ENCODE data around the gene GRM5.
"Not testable (repeated sequence)": the region's sequence is repeated elsewhere in the genome, so short reads cannot be mapped to it uniquely, and the experiment has no call there.

The GRM5 gene

DNA sequence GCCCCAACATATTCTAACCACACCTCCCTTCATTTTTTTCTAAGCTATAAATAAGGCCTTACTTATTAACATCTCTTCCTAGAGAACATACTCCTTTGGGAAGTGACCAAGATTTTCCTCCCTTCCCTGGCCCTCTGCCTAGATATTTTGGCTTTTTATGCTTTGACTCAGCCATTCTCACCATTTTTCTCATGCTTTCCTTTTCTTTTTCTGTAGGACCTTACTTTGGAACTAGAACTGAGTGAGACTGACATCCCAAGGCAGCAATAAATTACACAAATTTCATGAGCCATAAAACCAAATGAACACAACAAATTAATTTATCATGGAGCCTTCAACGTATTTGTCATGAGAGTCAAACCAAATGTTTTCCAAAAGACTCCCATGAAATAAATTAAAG, 585.6 kb downstream of the GRM5 start:
- TF ChIP-seq, protein P1, sequence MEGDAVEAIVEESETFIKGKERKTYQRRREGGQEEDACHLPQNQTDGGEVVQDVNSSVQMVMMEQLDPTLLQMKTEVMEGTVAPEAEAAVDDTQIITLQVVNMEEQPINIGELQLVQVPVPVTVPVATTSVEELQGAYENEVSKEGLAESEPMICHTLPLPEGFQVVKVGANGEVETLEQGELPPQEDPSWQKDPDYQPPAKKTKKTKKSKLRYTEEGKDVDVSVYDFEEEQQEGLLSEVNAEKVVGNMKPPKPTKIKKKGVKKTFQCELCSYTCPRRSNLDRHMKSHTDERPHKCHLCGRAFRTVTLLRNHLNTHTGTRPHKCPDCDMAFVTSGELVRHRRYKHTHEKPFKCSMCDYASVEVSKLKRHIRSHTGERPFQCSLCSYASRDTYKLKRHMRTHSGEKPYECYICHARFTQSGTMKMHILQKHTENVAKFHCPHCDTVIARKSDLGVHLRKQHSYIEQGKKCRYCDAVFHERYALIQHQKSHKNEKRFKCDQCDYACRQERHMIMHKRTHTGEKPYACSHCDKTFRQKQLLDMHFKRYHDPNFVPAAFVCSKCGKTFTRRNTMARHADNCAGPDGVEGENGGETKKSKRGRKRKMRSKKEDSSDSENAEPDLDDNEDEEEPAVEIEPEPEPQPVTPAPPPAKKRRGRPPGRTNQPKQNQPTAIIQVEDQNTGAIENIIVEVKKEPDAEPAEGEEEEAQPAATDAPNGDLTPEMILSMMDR (IDR thresholded peaks at IDR 0.05): no peak
- TF ChIP-seq ZFX (IDR thresholded peaks at IDR 0.05; ENCODE audit: borderline replicate concordance): no peak
- no peak overlapping the region for H3K27ac ChIP-seq

DNA sequence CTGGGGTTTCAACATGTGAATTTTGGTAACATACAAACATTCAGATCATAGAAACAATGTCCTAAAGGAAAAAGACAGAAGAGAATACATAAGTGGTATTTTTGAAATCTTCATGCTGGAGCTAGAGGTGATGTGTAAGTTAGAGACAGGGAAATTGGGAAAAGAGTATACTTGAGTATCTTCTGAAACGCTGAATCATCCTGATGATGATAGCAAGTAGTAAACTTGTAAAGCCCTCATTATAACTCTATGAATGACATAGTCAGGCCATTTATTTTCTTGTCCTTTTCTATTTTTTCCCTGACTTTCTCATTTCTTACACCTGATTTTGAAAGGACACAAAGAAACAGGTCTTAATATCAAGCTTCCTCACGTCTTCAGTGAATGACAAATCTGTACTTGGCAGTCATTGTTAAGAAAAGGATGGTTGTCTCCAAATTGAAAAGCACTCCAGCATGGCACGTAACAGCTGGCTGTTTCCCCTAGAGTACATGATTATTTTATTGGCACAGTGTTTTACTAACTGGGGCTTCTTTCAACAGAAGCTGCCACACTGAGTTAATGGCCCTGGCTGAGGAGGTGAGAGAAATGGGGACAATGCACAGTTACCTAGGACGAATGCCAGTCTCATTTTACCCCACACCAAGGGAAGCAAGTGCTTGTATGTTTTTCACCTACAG, 587.5 kb downstream of the GRM5 start:
- TF ChIP-seq, protein P1 (IDR thresholded peaks at IDR 0.05): no peak
- no peak for TF ChIP-seq ZFX (IDR thresholded peaks at IDR 0.05; ENCODE audit: borderline replicate concordance)
- H3K27ac ChIP-seq: no peak overlapping the region

DNA sequence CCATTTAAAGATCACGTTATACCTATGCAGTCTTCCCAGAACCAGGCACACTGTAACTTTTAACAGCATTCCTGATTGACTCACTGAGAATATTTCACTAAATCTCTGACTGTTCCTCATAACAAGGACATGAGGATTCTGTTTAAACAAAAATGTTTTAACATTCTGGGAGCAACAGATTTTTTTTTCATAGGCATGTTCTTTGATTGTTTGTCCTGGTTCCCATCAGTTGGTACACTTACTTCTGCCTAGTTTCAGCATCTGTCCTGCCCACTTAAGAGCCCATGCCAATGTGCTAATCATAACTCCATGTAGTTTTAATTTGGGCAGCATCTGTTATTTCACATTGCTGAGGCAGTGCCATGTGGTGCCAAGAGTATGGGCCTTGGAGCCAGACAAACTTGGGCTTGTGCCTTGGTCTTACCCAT, 589.8 kb downstream of the GRM5 start:
- TF ChIP-seq, protein P1 (IDR thresholded peaks at IDR 0.05): no peak
- TF ChIP-seq ZFX (IDR thresholded peaks at IDR 0.05; ENCODE audit: borderline replicate concordance): no peak
- H3K27ac ChIP-seq: no peak overlapping the region

DNA sequence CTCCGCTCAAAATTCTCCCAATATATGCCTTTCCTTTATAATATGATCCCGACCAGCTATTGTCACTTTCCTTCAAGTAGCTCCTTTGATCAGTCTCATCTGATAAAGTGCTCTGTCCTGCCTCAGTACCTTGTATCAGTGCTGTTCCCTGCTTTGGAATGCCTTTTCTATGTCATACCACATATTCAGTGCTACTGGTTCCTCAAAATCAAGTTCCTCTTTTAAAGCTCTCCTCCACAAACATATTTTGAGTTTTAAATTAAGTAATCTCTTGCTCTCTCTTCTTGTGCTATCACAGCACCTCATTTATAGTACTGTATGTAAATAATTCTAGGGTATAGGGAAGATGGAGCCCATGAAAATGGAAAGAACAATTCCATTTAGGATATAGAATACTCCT, 591.1 kb downstream of the GRM5 start:
- H3K27ac ChIP-seq: no peak overlapping the region
- TF ChIP-seq, protein P1 (IDR thresholded peaks at IDR 0.05): no peak
- TF ChIP-seq ZFX (IDR thresholded peaks at IDR 0.05; ENCODE audit: borderline replicate concordance): no peak

DNA sequence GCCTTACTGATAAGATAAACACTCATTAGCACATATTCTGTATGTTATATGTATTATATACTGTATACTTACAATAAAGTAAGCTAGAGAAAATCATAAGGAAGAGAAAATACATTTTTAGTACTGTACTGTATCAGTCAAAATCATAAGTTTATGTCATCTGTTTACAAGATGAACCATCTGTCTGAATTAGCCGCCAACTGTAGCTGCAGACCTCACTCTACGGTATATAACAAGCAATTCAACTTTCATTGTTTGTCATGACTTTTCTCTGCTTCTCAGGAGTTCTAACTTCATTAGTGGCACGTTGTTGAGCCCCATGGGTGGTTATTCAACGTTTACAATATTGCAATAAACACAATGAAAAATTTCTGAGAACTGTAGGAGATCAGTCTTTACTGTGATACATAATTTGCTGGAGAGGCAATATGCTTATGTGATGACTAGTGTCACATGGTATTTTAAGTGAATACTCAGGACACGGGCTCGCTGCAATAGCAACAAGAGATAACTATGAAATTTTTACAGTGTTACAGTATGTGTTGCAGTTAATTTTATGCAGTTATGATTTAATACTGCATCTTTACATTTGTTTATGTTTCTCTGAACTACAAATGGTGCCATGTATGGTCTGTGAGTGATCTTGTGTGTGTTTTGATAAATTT, 596.1 kb downstream of the GRM5 start:
- TF ChIP-seq, protein P1 (IDR thresholded peaks at IDR 0.05): no peak
- no peak for TF ChIP-seq ZFX (IDR thresholded peaks at IDR 0.05; ENCODE audit: borderline replicate concordance)
- H3K27ac ChIP-seq: no peak overlapping the region

DNA sequence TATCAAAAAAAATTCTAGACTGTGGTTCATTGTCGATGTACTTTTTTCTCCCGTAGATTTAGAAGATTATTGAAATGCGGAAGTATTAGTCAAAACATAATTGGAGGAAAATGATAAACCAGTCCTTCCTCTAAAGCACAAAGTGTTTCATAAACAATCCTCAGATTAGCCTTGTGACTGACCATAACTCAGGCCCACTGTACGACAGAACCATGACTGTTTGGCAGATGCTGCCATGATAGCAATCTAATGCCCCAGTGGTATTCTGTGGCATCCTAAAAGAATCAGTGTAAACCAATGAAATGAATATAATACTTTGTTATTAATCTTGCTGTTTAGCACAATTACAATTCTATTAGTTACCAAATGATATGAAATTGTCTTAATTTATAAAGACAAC, 601.3 kb downstream of the GRM5 start:
- H3K27ac ChIP-seq: no peak overlapping the region
- TF ChIP-seq, protein P1 (IDR thresholded peaks at IDR 0.05): no peak
- no peak for TF ChIP-seq ZFX (IDR thresholded peaks at IDR 0.05; ENCODE audit: borderline replicate concordance)

DNA sequence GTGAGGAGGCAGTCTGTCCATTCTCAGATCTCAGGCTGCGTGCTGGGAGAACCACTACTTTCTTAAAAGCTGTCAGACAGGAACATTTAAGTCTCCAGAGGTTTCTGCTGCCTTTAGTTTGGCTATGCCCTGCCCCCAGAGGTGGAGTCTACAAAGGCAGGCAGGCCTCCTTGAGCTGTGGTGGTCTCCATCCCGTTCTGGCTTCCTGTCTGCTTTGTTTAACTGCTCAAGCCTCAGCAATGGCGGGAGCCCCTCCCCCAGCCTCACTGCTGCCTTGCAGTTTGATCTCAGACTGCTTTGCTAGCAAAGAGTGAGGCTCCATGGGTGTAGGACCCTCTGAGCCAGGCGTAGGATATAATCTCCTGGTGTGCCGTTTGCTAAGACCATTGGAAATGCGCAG, 602.5 kb downstream of the GRM5 start:
- H3K27ac ChIP-seq: not testable (repeated sequence)

DNA sequence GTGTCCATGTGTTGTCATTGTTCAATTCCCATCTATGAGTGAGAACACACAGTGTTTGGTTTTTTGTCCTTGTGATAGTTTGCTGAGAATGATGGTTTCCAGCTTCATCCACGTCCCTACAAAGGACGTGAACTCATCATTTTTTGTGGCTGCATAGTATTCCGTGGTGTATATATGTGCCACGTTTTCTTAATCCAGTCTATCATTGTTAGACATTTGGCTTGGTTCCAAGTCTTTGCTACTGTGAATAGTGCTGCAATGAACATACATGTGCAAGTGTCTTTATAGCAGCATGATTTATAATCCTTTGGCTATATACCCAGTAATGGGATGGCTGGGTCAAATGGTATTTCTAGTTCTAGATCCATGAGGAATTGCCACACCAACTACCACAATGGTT, 607.7 kb downstream of the GRM5 start:
- not testable (repeated sequence) for H3K27ac ChIP-seq
